HG03066 (cell line): ENCODE measurements around the gene CRYBB2.
"Not testable (repeated sequence)": the region's sequence is repeated elsewhere in the genome, so short reads cannot be mapped to it uniquely, and the experiment has no call there.

ENCODE experiments used
- ATAC-seq: cut with Tn5 transposase; IDR thresholded peaks from one replicate; pipeline ENCODE4 v1.9.1; 2021; ENCODE audit warnings: low read depth; ENCODE audit not compliant: unreplicated experiment

Gene CRYBB2, protein sequence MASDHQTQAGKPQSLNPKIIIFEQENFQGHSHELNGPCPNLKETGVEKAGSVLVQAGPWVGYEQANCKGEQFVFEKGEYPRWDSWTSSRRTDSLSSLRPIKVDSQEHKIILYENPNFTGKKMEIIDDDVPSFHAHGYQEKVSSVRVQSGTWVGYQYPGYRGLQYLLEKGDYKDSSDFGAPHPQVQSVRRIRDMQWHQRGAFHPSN

DNA sequence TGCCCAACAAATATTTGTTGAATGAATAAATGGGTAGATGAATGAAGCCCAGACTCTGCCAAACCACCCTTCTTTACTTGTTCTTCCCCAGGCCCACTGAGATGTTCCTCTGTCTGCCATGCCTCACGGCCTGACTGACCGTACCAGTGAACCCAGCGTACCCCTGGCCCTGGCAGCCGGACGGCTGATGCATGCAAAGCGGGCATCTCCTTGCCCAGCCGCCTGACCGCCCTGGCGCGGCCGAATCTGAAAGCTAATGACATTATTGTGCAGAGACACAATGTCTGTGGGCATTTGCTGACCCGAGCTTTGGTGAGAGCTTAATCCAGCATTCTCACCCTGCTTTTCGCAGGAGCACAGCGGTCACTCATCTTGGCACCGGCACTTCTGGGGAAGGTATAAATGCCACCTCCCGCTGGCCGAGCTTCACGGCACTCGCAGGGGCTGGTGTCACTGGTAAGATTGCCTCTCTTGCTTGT lies at the start of gene CRYBB2:
Gene CRYBB2 (plus strand): TSS at position 429 of the 479 bp plus-strand sequence. CDS start 1,791 bp downstream, outside the sequence.
- ATAC-seq = no peak

DNA sequence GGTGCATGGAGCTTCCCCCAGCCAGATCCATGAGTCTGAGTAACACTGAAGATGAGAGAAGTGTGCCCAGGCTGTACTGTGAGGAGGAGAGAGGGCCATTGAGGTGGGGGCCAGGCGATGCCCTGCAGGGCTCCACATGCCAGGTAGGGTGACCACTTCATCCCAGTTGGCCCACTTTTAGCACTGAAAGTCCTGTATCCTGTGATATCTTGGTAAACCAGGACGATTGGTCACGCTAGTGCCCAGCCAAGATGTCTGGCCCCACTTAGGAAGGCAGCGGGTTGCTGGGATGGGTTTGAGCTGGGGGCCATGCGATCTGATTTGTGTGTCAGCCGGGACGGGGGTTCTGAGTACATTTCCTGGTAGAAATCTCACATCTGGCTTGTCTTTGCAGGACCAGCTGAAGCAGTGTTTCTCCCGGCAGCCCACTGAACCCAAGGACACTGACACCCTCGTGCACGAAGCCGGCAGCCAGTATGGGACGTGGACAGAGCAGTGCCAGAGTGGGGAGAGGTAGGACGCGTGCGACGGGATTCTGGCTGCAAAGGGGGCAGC lies 48.9 kb upstream of the CRYBB2 start:
- no peak for ATAC-seq

DNA sequence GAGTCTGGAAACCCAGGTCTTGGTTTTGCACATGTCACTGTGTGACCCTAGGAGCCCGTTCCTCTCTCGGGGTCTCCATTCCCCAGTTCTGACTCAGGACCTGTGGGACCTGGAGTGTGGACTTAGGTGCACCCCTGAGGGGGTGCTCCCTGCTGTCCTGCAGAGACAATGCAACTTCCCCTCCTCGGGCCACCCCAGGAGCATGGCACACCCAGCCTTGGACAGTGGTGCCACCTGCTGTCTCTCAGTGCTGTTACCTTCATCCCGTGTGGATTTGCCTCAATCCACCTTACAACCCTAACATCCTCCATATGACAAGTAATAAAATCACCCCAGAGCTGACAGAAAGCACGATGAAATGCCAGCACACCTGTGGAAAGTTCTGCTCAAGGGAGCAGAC lies 47.3 kb upstream of the CRYBB2 start:
- no peak for ATAC-seq

DNA sequence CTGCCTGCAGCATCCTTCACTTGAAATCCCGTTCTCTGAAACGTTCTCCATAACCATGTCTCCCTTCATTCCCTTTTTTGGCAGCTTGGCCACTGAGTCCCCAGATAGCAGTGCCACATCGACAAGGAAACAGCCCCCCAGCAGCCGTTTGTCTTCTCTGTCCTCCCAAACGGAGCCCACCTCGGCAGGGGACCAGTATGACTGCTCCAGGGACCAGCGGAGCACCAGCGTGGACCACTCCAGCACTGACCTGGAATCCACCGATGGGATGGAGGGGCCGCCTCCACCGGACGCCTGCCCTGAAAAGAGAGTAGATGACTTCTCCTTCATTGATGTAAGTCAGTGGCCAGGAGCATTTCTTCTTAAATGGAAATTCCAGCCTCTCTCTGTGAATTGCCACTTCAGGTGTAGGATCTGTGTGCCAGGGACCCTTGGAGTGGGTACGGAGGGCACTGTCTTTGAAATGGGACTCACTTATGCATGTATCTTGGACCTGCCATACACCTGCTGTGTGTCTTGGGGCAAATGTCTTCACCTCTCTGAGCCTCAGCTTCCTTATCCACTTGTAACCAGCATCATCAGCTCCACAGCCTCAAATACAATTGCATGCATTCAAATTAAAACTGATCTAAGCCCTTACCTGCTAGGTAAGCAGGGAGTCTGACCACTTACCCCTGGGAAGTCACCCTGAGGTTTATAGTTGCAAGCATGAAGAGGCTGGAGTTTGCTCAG lies 45.1 kb upstream of the CRYBB2 start:
- ATAC-seq = no peak

DNA sequence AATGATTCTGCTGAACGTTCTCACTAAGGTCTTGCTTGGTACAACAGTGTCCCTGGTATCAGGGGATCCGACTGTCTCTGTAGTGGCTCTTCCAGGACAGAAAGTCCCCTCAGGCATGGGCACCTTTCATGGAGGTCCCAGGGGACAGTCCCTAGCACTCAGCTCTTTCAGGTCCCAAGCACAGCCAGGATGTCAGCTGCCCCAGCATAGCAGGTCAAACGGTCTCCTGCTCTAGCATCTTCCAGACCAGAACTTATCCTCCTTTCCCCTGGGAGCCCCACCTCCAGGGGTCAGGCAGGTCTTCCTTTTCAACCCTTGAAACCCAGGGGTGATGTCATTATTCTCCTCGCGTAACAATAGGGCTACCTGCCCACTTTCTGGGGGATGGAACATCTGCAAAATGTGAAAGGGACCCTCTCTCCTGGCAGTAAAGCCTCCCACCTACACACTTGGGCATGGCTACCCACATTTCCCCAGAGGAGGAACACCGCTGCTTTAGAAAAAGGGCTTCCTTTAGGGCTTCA lies 44.5 kb upstream of the CRYBB2 start:
- no peak for ATAC-seq

DNA sequence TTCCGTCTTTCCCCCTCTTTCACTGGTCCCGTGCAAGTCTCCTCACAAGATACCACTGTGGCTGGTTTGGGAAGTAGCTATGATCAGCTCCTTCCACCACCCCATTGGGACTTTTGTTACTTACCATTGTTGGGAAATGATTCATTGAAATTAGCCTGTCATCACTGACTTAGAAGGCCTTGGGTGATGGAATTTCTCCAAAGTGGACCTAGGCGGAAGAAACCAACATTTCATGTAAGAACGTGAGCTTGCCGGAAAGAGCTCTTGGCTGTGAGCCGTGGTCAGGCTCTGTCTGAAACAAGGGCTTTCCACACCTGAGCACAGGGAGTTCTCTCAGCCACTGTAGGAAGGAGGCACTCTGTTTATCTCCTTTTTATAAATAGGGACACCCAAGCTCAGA lies 43.3 kb upstream of the CRYBB2 start:
- no peak for ATAC-seq

DNA sequence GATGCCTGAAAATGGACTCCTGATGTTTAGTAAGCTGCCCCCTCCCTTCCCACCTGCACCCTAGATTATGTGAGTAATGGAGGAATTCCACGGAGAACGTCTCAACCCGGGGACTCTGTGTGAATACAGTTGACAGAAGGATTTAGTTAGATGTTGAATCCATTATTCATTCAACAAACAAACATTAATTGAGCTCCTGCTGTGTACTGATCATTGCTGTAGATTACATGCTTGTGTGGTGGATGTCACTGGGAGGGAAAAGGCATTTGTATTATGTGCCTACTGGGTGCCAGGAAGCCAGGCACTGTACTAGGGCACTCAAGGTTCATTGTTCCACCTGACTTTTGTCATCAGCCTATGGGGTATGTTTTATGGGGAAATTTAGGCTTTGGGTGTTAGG lies 42.6 kb upstream of the CRYBB2 start:
- ATAC-seq = no peak

DNA sequence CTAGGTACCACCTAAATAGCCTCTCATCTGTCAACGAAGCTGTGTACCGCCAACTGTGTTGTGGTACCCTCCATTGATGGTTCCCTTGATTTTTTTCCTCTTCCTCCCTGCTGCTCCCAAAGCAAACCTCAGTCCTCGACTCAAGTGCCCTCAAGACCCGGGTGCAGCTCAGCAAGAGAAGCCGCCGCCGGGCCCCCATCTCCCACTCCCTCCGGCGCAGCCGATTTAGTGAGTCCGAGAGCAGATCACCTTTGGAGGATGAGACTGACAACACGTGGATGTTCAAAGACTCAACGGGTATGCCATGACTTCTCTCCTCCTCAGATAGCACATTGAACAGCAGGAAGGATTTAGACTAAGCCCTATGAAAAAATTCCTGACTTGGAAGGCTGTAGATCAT lies 42.2 kb upstream of the CRYBB2 start:
- no peak for ATAC-seq

DNA sequence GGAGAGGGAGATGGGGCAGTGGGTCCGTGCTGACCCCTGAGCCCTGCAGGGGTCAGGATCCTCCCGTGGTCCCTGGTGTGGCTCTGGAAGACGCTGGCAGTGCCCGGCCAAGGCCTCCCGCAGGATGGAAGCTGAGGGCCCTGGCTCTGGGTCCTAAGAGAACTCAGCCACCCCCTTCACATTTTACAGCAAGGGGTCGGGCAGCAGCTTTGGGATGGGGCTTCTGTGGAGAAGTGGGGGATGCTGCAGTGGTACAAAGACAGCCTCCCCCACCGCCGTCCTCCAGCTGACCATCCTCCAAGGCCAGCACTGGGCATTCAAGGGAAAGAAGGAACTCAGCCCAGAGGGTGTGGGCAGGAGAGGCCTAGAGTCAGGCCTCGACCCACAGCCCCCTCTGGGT lies 41.5 kb upstream of the CRYBB2 start:
- no peak for ATAC-seq

DNA sequence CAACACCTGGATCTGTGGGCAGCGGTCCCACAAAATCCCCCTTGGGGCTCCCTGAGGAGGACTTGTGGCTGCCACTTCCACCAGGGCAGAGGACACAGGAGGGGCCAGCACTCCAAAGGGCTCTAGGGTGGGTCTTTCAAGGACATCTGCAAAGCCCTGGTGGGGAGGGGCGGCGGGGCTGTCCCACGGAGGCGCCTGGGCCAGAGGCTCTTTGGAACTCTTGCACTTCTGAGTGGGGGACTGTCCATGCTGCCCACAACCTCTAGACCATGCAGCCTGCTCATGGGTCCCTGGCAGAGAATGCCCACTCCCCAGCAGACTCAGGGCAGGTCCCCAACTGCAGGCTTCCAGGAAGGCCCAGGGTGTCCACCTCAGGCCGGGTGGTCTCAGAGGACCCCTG lies 41.1 kb upstream of the CRYBB2 start:
- not testable (repeated sequence) for ATAC-seq

DNA sequence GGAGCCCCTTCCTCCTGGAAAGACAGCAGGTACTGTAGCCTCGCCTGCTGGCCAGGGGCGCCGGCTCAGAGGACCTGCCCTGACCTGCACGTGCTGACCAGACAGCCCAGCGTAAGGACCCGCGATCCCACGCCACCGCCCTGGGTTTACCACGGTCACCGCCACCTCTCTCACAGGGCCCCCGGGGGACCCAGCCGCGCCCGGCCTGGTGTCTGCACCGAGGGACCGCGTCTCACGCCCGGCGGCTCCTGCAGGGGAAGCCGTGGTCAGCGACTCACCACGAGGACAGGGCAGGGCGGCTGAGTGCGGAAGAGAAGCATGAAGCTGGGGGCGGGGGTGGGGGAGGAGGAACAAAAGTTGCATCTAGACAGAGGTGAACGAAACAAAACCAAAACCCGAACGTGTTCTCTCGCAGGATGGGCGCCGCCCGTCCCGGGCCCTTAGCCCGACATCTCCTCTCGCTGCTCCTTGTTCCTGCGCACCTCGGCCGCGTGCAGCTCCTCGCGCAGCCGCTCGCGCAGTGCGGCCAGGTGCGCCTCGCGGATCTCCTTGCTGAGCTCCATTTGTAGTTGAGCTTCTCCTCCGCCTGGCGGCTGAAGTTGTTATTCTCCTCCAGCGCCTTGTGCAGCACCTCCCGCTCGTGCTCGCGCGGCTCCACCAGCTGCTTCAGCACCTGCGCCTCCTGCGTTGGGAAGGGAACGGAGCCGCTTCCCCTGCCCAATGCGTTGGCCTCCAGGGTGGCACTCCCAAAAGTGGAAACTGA lies 40.4 kb upstream of the CRYBB2 start:
- ATAC-seq = not testable (repeated sequence)

DNA sequence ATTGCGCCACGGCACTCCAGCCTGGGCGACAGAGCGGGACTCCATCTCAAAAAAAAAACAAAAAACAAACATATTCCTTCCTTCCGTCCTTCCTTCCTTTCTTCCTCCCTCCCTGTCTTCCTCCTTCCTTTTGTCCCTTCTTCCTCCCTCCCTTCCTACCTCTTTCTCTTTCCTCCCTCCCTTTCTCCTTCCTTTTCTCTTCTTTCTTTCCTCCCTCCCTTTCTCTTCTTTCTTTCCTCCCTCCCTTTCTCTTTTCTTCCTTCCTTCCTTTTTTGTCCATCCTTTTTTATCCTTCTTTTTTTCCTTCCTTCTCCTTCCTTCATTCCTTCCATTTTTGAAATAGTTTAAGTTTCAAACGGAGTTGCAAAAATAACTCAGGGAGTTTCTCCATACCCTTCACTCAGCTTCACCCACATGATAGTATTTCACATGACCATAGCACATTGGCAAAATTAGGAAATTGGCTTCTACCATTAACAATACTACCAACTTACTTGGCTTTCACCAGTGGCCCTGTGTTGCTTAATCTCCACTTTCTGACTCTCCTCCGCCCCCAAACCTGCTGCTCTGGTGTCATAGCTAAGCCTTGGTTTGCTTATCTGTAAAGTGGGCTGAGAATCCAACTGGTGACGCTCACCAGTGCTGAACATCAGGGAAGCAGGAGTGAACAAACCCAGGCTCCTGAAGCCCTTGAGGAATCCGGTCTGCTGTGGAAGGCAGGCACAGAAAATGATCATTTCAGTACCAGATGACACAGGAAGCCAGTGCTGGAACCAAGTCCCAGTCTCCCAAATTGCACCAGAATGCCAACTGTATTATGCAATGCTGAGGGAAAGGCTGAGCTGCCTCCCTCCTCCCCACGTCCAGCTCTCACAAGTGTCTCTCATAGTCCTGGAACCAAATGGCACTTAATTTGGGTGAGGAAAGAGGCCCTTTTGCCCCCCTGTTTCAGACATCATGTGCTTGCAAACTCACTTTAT lies 37.0 kb upstream of the CRYBB2 start:
- ATAC-seq = no peak

DNA sequence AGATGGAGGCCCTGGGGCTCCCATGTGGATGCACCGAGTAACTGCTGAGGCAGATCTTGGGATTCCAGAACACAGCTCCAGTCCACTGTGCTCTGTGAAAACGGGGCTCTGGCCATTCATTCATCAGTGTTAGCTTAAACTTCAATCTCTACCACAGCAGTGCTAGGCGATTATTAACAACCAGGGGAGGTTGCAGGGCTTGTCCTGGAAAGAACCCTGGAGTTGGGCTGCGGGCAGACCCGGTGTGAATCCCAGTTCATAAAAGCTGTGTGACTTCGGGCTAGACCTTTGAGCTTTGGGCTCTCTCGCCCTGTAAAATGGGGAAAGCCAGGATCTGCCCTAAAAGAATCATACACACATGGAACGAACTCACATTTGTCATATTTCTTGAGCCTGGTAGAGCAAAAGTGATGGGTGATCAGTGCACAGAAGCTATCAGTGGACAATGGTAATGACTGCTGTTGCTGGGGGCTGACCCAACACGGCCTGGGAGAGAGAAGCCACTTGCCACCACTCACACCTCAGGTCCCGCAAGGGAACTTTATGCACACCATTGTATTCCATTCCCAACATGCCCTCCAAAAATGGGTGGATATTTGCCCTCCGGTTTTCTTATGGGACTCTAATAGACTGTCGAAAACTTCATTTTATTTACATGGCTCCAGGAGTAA lies 35.4 kb upstream of the CRYBB2 start:
- ATAC-seq = no peak

DNA sequence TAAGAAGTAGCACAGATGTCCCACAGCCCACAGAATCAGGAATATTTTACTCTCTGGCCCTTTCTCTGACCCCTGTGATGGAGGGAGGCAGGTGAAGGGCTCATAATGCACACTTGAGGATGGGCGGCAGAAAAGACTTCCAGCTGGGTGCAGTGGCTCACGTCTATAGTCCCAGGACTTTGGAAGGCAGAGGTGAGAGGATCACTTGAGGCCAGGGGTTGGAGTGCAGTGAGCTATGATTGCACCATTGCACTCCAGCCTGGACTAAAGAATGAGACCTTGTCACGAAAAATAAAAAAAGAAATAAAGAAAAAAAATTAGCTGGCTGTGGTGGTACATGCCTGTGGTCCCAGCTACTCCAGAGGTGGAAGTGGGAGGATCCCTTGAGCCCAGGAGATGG lies 33.3 kb upstream of the CRYBB2 start:
- no peak for ATAC-seq

DNA sequence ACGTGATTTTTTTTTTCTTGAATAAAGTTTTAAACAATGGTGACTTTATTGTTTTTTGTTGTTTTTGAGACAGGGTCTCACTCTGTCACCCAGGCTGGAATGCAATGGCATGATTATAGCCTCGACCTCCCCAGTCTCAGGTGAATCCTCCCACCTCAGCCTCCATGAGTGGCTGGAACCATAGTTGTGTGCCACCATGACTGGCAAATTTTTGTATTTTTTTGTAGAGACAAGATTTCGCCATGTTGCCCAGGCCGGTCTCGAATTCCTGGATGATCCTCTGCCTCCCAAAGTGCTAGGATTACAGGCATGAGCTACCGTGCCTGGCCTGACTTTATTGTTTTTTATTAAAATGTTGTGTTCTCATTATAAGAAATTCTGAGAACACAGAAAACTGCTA lies 32.0 kb upstream of the CRYBB2 start:
- no peak for ATAC-seq

DNA sequence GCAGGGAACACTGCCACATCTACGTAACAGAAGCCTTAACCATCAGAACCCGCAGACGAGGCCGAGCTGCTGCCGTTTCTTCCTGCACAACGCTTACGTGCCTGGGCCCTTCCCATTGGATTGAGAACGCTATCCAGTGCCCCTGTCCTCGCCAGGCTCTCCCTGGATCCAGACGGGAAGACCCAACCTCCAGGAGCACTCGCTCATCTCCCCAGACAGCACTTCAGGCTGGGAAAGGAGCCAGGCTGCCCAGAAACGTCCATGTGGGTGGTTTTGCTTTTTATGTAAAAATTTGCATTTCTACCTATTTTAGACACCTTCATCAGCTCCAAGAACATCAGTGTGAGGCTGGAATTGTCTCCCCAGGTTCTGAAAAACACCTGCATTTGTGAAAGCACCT lies 27.0 kb upstream of the CRYBB2 start:
- no peak for ATAC-seq

DNA sequence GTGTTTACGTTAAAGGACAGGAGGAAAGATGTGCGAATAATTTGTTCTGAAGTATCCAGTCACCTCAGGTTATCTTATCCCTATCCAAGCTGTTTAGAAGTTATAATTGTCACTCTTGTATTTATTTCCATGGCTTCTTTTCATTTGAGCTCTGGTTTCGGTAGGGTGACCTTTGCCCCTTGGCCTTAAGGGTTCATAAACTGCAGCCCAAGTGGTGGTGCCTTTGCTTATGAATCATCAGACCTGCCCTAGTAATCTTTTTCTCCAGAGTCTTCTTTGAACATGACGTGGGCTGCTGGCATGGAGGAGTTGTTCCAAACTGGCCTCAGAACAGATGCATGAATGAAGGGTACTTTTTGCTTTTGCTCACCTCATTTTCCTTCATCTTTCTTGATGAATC lies 26.3 kb upstream of the CRYBB2 start:
- ATAC-seq = no peak

DNA sequence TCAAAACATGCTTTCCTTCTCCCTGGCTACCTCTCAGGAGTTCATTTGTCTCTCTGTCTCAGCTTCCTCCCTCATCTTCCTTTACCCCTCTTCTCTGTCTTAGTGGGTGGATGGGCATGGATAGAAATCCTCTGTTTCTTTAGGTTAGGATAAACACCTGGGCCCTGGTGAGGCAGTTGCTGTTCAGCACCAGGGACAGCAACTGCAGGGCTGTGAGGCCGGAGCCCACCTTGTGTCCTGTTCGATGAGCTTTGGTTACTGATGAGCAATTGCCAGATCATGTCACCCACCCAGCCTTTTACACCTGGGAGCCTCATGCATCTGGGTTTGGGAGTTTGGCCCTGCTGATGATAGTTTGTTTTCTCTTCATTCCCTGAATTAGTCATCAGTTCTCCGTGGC lies 25.9 kb upstream of the CRYBB2 start:
- ATAC-seq = no peak

DNA sequence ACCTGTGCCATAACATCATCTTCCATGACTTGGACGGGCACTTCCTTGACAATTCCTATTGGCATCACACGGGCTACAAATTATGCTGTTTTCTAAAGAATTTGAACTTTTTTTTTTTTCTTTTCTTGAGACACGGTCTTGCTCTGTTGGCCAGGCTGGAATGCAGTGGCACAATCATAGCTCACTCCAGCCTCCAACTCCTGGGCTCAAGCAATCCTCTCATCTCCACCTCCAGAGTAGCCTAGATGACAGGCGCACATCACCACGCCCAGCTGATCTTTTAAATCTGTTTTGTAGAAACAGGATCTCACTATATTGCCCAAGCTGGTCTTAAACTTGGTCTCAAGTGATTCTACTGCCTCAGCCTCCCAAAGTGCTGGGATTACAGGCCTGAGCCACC lies 23.1 kb upstream of the CRYBB2 start:
- no peak for ATAC-seq
